ENCODE results near the gene CEP44. TPM values are rescaled to one million over a fixed set of nuclear protein-coding genes. Genes with fewer than 3 reads are reported as not detected.
"Not testable (repeated sequence)": the region's sequence is repeated elsewhere in the genome, so short reads cannot be mapped to it uniquely, and the experiment has no call there.

Gene CEP44
- total and polyA plus RNA-seq, 10 of the 15 experiments (the other 5 are each of a cell fraction or from before 2014, with no cell fraction given): 7.6 to 19.8 (median 14.2) TPM

DNA sequence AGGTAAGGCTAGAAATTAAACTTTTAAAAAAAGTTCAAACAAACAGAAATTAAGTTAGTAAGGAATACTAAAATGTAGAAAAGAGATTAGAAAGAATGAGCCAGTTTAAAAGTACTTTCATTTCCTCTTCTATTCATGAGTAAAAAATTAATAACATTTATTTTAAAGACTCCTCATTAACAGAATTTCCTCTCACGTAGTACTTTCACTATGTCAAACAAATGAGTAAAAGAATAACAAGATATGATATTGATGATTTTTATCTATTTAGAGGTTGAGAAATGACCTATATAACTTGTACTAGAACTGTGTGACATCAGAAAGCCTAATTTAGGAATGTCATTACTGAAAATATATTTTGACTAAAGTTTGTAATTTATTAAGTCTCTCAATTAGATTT lies 22.3 kb upstream of the CEP44 start:
- CTCF ChIA-PET: interaction anchor here (2.0 kb wide), 1 partner anchor 10 kb away, joined by 8 read pairs; no protein-coding TSS in a partner anchor
- H3K9me3 ChIP-seq (replicated peaks; ENCODE audit: control insufficient read depth, insufficient read depth, low read length); intact Hi-C loops (cut with micrococcal nuclease; ENCODE audit: unreplicated experiment); H3K27me3 ChIP-seq (replicated peaks in 1 of 2; ENCODE audit: control insufficient read depth in 2 of 2, insufficient read depth in 2 of 2, low read length in 1 of 2); FAIRE-seq; DNase-seq (ENCODE audit: low read depth, low spot score); H3K4me1 ChIP-seq (ENCODE audit: control insufficient read depth, insufficient read depth, low read length); BruUV-seq (replicated peaks); H2AFZ ChIP-seq (ENCODE audit: control insufficient read depth, low read depth, low read length); in situ Hi-C loops (cut with MboI); H4K20me1 ChIP-seq (ENCODE audit: control insufficient read depth, insufficient read depth); H3K79me2 ChIP-seq (ENCODE audit: control insufficient read depth, insufficient read depth, low read length); H3K4me3 ChIP-seq; H3K36me3 ChIP-seq (ENCODE audit: control insufficient read depth in 2 of 2, insufficient read depth in 2 of 2, low read length in 1 of 2); H3K4me2 ChIP-seq (ENCODE audit: control insufficient read depth, insufficient read depth); H3K9ac ChIP-seq (ENCODE audit: control insufficient read depth, insufficient read depth, low read length): not testable (repeated sequence)
- RAD21 ChIA-PET (ENCODE audit: unreplicated experiment): interaction anchor here (1.3 to 2.5 kb wide), 2 partner anchors 20 to 50 kb away, joined by 3 to 9 read pairs; no protein-coding TSS in a partner anchor
- peak overlapping the region; percentile 33; the same call in 1 of the 2 replicates for H3K27ac ChIP-seq (ENCODE audit: control insufficient read depth, insufficient read depth)
- peak; percentile 55 for ATAC-seq
- POLR2A ChIA-PET: interaction anchor here (2.1 kb wide), 1 partner anchor 22 kb away, joined by 10 read pairs; the partner anchor contains the start of genes CEP44 and FBXO8
- WGBS (ENCODE audit: insufficient coverage, insufficient replicate concordance, low lambda C conversion rate, missing lambda C conversion rate): 35% methylated on average over 1 of the region's 1 CpG
- TF ChIP-seq, protein P1, sequence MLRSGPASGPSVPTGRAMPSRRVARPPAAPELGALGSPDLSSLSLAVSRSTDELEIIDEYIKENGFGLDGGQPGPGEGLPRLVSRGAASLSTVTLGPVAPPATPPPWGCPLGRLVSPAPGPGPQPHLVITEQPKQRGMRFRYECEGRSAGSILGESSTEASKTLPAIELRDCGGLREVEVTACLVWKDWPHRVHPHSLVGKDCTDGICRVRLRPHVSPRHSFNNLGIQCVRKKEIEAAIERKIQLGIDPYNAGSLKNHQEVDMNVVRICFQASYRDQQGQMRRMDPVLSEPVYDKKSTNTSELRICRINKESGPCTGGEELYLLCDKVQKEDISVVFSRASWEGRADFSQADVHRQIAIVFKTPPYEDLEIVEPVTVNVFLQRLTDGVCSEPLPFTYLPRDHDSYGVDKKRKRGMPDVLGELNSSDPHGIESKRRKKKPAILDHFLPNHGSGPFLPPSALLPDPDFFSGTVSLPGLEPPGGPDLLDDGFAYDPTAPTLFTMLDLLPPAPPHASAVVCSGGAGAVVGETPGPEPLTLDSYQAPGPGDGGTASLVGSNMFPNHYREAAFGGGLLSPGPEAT (IDR thresholded peaks at IDR 0.05; ENCODE audit: low read depth): 0 out of 2 replicates have a peak, but pooled peaks have one; percentile 27
- TF ChIP-seq MTA2 (IDR thresholded peaks at IDR 0.05; ENCODE audit: low read depth) (peak; percentile 96), ATF7 (IDR thresholded peaks at IDR 0.05; ENCODE audit: low read depth) (peak; percentile 89)
- SMC1A ChIA-PET (ENCODE audit: uncharacterized antibody, unreplicated experiment): interaction anchor here (1.0 to 2.1 kb wide), 2 partner anchors 9 to 23 kb away, joined by 3 to 8 read pairs; partner anchors contain the start of genes CEP44 and FBXO8
